Trophoblast cell (in vitro differentiated cells and primary cell): ENCODE data around the gene PDE4B.

Source experiments
- DNase-seq, 2 donors: peaks; one replicate each; pipeline ENCODE4 v3.0.0-alpha.2; 2016
- H2AFZ ChIP-seq: 2 replicates; pipeline ENCODE4 v1.6.1; 2013; ENCODE audit warnings: low read length, moderate library complexity, mild to moderate bottlenecking; ENCODE audit not compliant: insufficient read depth, poor library complexity
- H2AK5ac ChIP-seq: 2 replicates; pipeline ENCODE4 v1.6.1; 2013; ENCODE audit warnings: mild to moderate bottlenecking, low read length
- H2BK120ac ChIP-seq: 2 replicates; pipeline ENCODE4 v1.6.1; 2013; ENCODE audit warnings: low read length, mild to moderate bottlenecking, moderate library complexity; ENCODE audit not compliant: insufficient read depth, poor library complexity
- H2BK12ac ChIP-seq: 2 replicates; pipeline ENCODE4 v1.6.1; 2013; ENCODE audit warnings: mild to moderate bottlenecking, low read length, moderate library complexity
- H2BK5ac ChIP-seq: 2 replicates; pipeline ENCODE4 v1.6.1; 2013; ENCODE audit warnings: low read length, low read depth, moderate library complexity, mild to moderate bottlenecking; ENCODE audit not compliant: poor library complexity
- H3K14ac ChIP-seq: 2 replicates; pipeline ENCODE4 v1.6.1; 2013; ENCODE audit warnings: mild to moderate bottlenecking, low read length
- H3K18ac ChIP-seq: 2 replicates; pipeline ENCODE4 v1.6.1; 2013; ENCODE audit warnings: mild to moderate bottlenecking, low read length
- H3K23ac ChIP-seq: 2 replicates; pipeline ENCODE4 v1.6.1; 2013; ENCODE audit warnings: low read length
- H3K27ac ChIP-seq: 2 replicates; pipeline ENCODE4 v1.5.1; 2013; ENCODE audit warnings: low read depth, mild to moderate bottlenecking, inconsistent platforms, low read length, moderate library complexity
- H3K27me3 ChIP-seq: 2 replicates; pipeline ENCODE4 v1.6.1; 2013; ENCODE audit warnings: inconsistent platforms, mild to moderate bottlenecking, low read length, moderate library complexity; ENCODE audit not compliant: insufficient read depth
- H3K36me3 ChIP-seq, 2 experiments: 1 replicate in 1 of 2; 2 replicates in 1 of 2; pipeline ENCODE4 v1.6.1; 2013; ENCODE audit warnings: low read length in 2 of 2, mild to moderate bottlenecking in 2 of 2, moderate library complexity in 1 of 2; ENCODE audit not compliant: insufficient read depth in 2 of 2, control insufficient read depth in 1 of 2
- H3K4ac ChIP-seq: 2 replicates; pipeline ENCODE4 v1.6.1; 2013; ENCODE audit warnings: low read depth, mild to moderate bottlenecking, low read length, moderate library complexity
- H3K4me1 ChIP-seq, 2 experiments: 1 replicate in 1 of 2; 2 replicates in 1 of 2; pipeline ENCODE4 v1.6.1; 2013; ENCODE audit warnings: low read length in 2 of 2, mild to moderate bottlenecking in 2 of 2, moderate library complexity in 1 of 2; ENCODE audit not compliant: insufficient read depth in 2 of 2, control insufficient read depth in 1 of 2
- H3K4me2 ChIP-seq: 2 replicates; pipeline ENCODE4 v1.6.1; 2013; ENCODE audit warnings: inconsistent platforms, mild to moderate bottlenecking, low read length, moderate library complexity
- H3K4me3 ChIP-seq: 2 replicates; pipeline ENCODE4 v1.5.1; 2013; ENCODE audit warnings: mild to moderate bottlenecking, low read depth, low read length, inconsistent platforms
- H3K79me1 ChIP-seq: one replicate; pipeline ENCODE4 v1.6.1; 2013; ENCODE audit warnings: low read length
- H3K79me2 ChIP-seq: 2 replicates; pipeline ENCODE4 v1.6.1; 2013; ENCODE audit warnings: low read length, mild to moderate bottlenecking; ENCODE audit not compliant: control insufficient read depth, insufficient read depth, poor library complexity
- H3K9ac ChIP-seq: 2 replicates; pipeline ENCODE4 v1.6.1; 2013; ENCODE audit warnings: mild to moderate bottlenecking, low read length
- H3K9me3 ChIP-seq: 2 replicates; pipeline ENCODE4 v1.6.1; 2013; ENCODE audit warnings: low read depth, mild to moderate bottlenecking, control low read depth, inconsistent platforms, low read length; ENCODE audit not compliant: insufficient read depth
- H4K12ac ChIP-seq: 2 replicates; pipeline ENCODE4 v1.6.1; 2013; ENCODE audit warnings: low read depth, mild to moderate bottlenecking, low read length, moderate library complexity
- H4K8ac ChIP-seq: 2 replicates; pipeline ENCODE4 v1.6.1; 2013; ENCODE audit warnings: low read depth, mild to moderate bottlenecking, low read length, moderate library complexity
- H4K91ac ChIP-seq: one replicate; pipeline ENCODE4 v1.6.1; 2013; ENCODE audit warnings: low read depth, mild to moderate bottlenecking, low read length, moderate library complexity
- WGBS: extraction: QIAGEN DNeasy Blood & Tissue Kit; methylation state at CpG from one replicate; pipeline ENCODE4 v1.1.7; 2013; ENCODE audit warnings: missing lambda C conversion rate; ENCODE audit not compliant: insufficient read length, insufficient coverage; ENCODE audit errors: extremely low coverage; 5-methylcytosine and 5-hydroxymethylcytosine counted together

PDE4B gene

DNA sequence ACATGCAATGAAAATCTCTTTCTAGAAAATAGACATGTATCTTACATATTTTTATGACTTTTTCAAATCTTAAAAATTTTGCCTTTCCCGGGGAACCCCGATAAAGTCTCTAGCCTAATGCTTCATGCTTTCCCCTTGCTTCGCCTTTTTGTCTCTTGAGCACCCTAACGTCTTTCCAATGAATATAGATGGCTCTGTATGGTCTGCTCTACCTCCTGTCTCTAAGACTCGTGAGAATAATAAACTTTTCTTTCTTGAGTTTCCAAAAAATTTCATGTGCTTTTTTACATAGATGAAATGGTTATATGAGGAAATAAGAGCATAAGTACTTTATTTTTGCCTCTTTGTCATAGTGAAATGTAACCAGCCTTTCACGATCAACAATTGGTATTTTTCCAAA, 202.6 kb downstream of the PDE4B start:
- Histone ChIP-seq H3K4me3 (no peak overlapping the region), H4K91ac (no peak overlapping the region), H2BK120ac (no peak overlapping the region), H3K79me1 (no peaks in the 10 kb centered on the region), H3K9me3 (no peaks in the 10 kb centered on the region), H3K23ac (no peak overlapping the region), H4K12ac (no peak overlapping the region), H3K27ac (no peak overlapping the region), H3K4ac (no peak overlapping the region), H3K79me2 (no peaks in the 10 kb centered on the region), H3K9ac (no peak overlapping the region), H3K4me1 (no peaks in the 10 kb centered on the region), H3K4me2 (no peak overlapping the region), H2AFZ (no peak overlapping the region), H3K27me3 (no peaks in the 10 kb centered on the region), H3K14ac (no peak overlapping the region), H2BK12ac (no peak overlapping the region), H2AK5ac (no peak overlapping the region), H2BK5ac (no peak overlapping the region), H4K8ac (no peak overlapping the region), H3K18ac (no peak overlapping the region), H3K36me3 (no peaks in the 10 kb centered on the region)
- no CpG with 5 or more reads among the region's 6 CpGs for WGBS
- no peak for DNase-seq

DNA sequence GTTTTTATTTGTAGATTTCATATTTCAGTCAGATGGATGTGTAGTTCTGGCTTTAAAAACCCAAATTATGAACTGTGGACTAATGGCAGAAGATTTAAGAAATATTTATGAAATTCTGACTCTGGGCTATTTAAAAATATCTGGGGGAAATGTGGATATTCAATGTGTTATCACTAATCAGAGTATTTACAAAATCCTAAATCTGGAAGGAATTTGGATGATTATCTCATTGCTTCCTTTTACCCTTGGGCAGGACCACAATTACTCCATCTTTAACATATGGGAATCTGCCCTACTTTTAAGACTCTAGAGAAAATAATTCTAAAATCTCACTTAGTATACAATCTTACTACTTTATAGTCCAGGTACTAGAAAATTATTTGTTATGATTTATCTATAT, 203.2 kb downstream of the PDE4B start:
- Histone ChIP-seq H4K12ac (no peak overlapping the region), H3K23ac (no peak overlapping the region), H3K79me1 (no peaks in the 10 kb centered on the region), H2BK12ac (no peak overlapping the region), H3K9me3 (no peaks in the 10 kb centered on the region), H4K91ac (no peak overlapping the region), H3K4me3 (no peak overlapping the region), H3K36me3 (no peaks in the 10 kb centered on the region), H3K4ac (no peak overlapping the region), H2BK120ac (no peak overlapping the region), H3K4me2 (no peak overlapping the region), H3K4me1 (no peaks in the 10 kb centered on the region), H4K8ac (no peak overlapping the region), H3K27me3 (no peaks in the 10 kb centered on the region), H3K27ac (no peak overlapping the region), H3K18ac (no peak overlapping the region), H2AK5ac (no peak overlapping the region), H3K14ac (no peak overlapping the region), H3K9ac (no peak overlapping the region), H3K79me2 (no peaks in the 10 kb centered on the region), H2AFZ (no peak overlapping the region), H2BK5ac (no peak overlapping the region)
- DNase-seq = peak in 1 of 2 donors; percentile 63

DNA sequence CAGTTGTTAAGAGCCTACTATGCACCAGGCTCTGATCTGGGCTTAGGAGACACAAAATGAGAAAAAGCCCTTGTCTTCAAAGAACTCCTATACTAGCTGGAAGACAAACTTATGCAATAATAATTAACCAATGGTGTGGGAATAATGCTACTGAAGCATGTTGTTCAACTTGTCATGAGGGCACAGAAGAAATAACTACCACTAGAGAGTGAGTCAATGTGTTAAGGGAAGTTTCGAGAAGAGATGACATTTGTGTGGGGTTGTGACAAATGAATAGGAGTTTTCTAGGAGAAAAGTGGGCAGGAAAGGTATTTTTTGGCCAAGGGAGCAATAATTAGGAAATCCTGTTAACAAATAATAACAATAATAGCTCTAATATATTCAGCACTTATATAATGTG, 205.0 kb downstream of the PDE4B start:
- Histone ChIP-seq H4K8ac (no peak overlapping the region), H3K27me3 (no peaks in the 10 kb centered on the region), H3K79me2 (no peaks in the 10 kb centered on the region), H2AK5ac (no peak overlapping the region), H4K91ac (no peak overlapping the region), H3K27ac (no peak overlapping the region), H3K36me3 (no peaks in the 10 kb centered on the region), H4K12ac (no peak overlapping the region), H3K18ac (no peak overlapping the region), H3K9me3 (no peaks in the 10 kb centered on the region), H2BK12ac (no peak overlapping the region), H2AFZ (no peak overlapping the region), H2BK5ac (no peak overlapping the region), H3K79me1 (no peaks in the 10 kb centered on the region), H2BK120ac (no peak overlapping the region), H3K4me1 (no peaks in the 10 kb centered on the region), H3K4me3 (no peak overlapping the region), H3K4me2 (no peak overlapping the region), H3K9ac (no peak overlapping the region), H3K4ac (no peak overlapping the region), H3K14ac (no peak overlapping the region), H3K23ac (no peak overlapping the region)
- DNase-seq = peak in 1 of 2 donors; percentile 80
- no CpG with 5 or more reads among the region's 1 CpG for WGBS

DNA sequence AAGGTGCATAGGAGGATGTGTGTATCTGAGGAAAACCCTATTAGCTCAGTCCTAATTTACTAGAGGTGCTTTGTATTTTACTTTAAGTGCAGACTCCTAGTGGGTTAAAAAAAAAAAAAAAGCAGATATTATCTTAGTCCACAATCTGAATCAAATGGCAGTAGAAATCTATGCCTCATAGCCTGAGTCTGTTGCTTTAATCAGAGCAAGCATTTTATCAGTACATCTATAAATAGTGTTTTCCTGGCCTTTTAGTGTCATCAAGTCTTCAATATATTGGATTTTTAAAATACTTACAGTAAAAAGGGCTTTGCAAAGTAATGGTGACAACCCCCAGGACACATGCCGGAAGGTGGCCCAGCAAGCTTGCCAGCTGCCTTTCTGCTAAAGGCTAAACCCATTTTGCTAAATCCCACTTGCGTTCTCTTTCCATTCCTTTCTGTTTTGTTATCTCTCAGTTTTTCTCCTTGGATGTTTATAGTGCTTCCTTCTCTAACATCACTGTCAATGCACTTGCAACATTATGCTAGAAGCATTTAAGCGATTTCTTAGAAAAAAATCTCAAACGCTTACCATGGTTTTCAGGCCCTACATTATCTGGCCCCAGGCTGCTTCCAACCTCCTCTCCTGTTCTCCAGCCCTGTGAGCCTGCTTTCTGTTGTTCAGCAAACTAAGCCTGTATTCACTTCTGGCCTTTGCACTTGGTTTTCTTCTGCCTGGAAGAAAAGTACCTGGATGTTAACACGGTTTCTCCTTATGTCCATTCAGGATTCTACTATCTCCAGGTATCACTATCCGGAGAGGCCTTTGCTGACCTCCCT, 206.3 kb downstream of the PDE4B start:
- Histone ChIP-seq H3K4me3 (no peak overlapping the region), H2AFZ (no peak overlapping the region), H3K27ac (no peak overlapping the region), H2AK5ac (no peak overlapping the region), H2BK120ac (no peak overlapping the region), H3K4me2 (no peak overlapping the region), H3K18ac (no peak overlapping the region), H3K4ac (no peak overlapping the region), H2BK12ac (no peak overlapping the region), H3K27me3 (no peaks in the 10 kb centered on the region), H4K91ac (no peak overlapping the region), H3K79me1 (no peaks in the 10 kb centered on the region), H4K12ac (no peak overlapping the region), H3K9me3 (no peaks in the 10 kb centered on the region), H3K9ac (no peak overlapping the region), H3K36me3 (no peaks in the 10 kb centered on the region), H3K23ac (no peak overlapping the region), H3K79me2 (no peaks in the 10 kb centered on the region), H3K14ac (no peak overlapping the region), H2BK5ac (no peak overlapping the region), H3K4me1 (no peaks in the 10 kb centered on the region), H4K8ac (no peak overlapping the region)
- peak; percentile 73 to 86 for DNase-seq
- no CpG with 5 or more reads among the region's 6 CpGs for WGBS
